Measurements from ENCODE around the gene PRRC1.

The PRRC1 gene

GRCh38 chr5:127517480-127518318, at the start of gene PRRC1:
PRRC1 (plus strand) TSS chr5:127517640; CDS start chr5:127523480, 5,840 bp downstream.
- TF ChIP-seq CTCF (IDR thresholded peaks at IDR 0.05; ENCODE audit: control insufficient read depth, extremely low read depth, insufficient read depth), result no peak
- peak within 1 kb of the TSS; percentile 98 for H3K4me3 ChIP-seq (ENCODE audit: low read depth, low read length)
- peak; percentile 56 for DNase-seq (ENCODE audit: low read depth)

- H3K4me3 ChIP-seq (ENCODE audit: low read depth, low read length), result no peak overlapping the region
- DNase-seq (ENCODE audit: low read depth), result no peak
- no peak for TF ChIP-seq CTCF (IDR thresholded peaks at IDR 0.05; ENCODE audit: control insufficient read depth, extremely low read depth, insufficient read depth)
These were observed 46.2 kb upstream of the PRRC1 start for GRCh38 chr5:127471211-127471610.

GRCh38 chr5:127472700-127473099, 44.7 kb upstream of the PRRC1 start:
- H3K4me3 ChIP-seq (ENCODE audit: low read depth, low read length), result no peak overlapping the region
- no peak for DNase-seq (ENCODE audit: low read depth)
- no peak for TF ChIP-seq CTCF (IDR thresholded peaks at IDR 0.05; ENCODE audit: control insufficient read depth, extremely low read depth, insufficient read depth)

- no peak overlapping the region for H3K4me3 ChIP-seq (ENCODE audit: low read depth, low read length)
- no peak for TF ChIP-seq CTCF (IDR thresholded peaks at IDR 0.05; ENCODE audit: control insufficient read depth, extremely low read depth, insufficient read depth)
- DNase-seq (ENCODE audit: low read depth), result no peak
These were observed 31.0 kb upstream of the PRRC1 start for GRCh38 chr5:127486471-127486870.

GRCh38 chr5:127492854-127493738, 24.3 kb upstream of the PRRC1 start:
- H3K4me3 ChIP-seq (ENCODE audit: low read depth, low read length), result no peak overlapping the region
- peak; percentile 32 for DNase-seq (ENCODE audit: low read depth)
- peak; percentile 67 for TF ChIP-seq CTCF (IDR thresholded peaks at IDR 0.05; ENCODE audit: control insufficient read depth, extremely low read depth, insufficient read depth)

- no peak for DNase-seq (ENCODE audit: low read depth)
- TF ChIP-seq CTCF (IDR thresholded peaks at IDR 0.05; ENCODE audit: control insufficient read depth, extremely low read depth, insufficient read depth), result no peak
- H3K4me3 ChIP-seq (ENCODE audit: low read depth, low read length), result no peak overlapping the region
These were observed 18.9 kb upstream of the PRRC1 start for GRCh38 chr5:127498548-127498947.

All from LNCaP clone FGC (cell line).